GM06990 (cell line): Measurements from ENCODE around the gene FZD10.

Source experiments
- DNase-seq: peaks from one replicate; pipeline ENCODE4 v3.0.0-alpha.2; 2011; ENCODE audit not compliant: insufficient read length; ENCODE audit errors: extremely low read depth
- H3K27me3 ChIP-seq: replicated peaks from 2 replicates; pipeline ENCODE4 v1.6.0; 2011; ENCODE audit warnings: low read length; ENCODE audit not compliant: control insufficient read depth, insufficient read depth
- H3K36me3 ChIP-seq: 2 replicates; pipeline ENCODE4 v1.5.1; 2011; ENCODE audit warnings: low read length; ENCODE audit not compliant: control insufficient read depth, insufficient read depth
- H3K4me3 ChIP-seq: replicated peaks from 2 replicates; pipeline ENCODE4 v1.5.1; 2011; ENCODE audit warnings: low read depth, mild to moderate bottlenecking, control low read depth, low read length
- CTCF ChIP-seq: IDR thresholded peaks from 2 replicates; pipeline ENCODE4 v1.5.1; 2011; ENCODE audit warnings: low read length, control low read depth, mild to moderate bottlenecking, inconsistent platforms; ENCODE audit not compliant: insufficient read depth, poor library complexity, severe bottlenecking

Gene FZD10

GRCh38 chr12:130139567-130140421 lies 22.5 kb upstream of the FZD10 start:
- Histone ChIP-seq H3K27me3 (no peaks in the 10 kb centered on the region), H3K36me3 (no peaks in the 10 kb centered on the region), H3K4me3 (no peak overlapping the region)
- TF ChIP-seq CTCF = no peak
- DNase-seq = no peak

GRCh38 chr12:130141105-130141504 lies 21.2 kb upstream of the FZD10 start:
- H3K27me3 ChIP-seq = no peaks in the 10 kb centered on the region
- no peak for TF ChIP-seq CTCF
- DNase-seq = no peak
- H3K36me3 ChIP-seq = no peaks in the 10 kb centered on the region
- no peak overlapping the region for H3K4me3 ChIP-seq

GRCh38 chr12:130141901-130142683 lies 20.2 kb upstream of the FZD10 start:
- no peaks in the 10 kb centered on the region for H3K27me3 ChIP-seq
- no peak for TF ChIP-seq CTCF

GRCh38 chr12:130142736-130143135 lies 19.5 kb upstream of the FZD10 start:
- no peak for TF ChIP-seq CTCF
- H3K27me3 ChIP-seq = no peaks in the 10 kb centered on the region
- no peaks in the 10 kb centered on the region for H3K36me3 ChIP-seq
- DNase-seq = no peak
- H3K4me3 ChIP-seq = no peak overlapping the region

More at GRCh38 chr12:130141901-130142683, 20.2 kb upstream of the FZD10 start:
- DNase-seq = no peak
- Histone ChIP-seq H3K4me3 (no peak overlapping the region), H3K36me3 (no peaks in the 10 kb centered on the region)

- H3K4me3 ChIP-seq = no peak overlapping the region
- TF ChIP-seq CTCF = no peak
- no peak for DNase-seq
- no peaks in the 10 kb centered on the region for H3K27me3 ChIP-seq
- H3K36me3 ChIP-seq = no peaks in the 10 kb centered on the region
Observed at GRCh38 chr12:130143136-130143535, 19.1 kb upstream of the FZD10 start.
